Stimulated activated CD4-positive, alpha-beta T cell treated with anti-CD3 and anti-CD28 coated beads, Interleukin-15, amount 100 ng/mL, for 1 hour (primary cell): ENCODE results near the gene TNPO1.

Experiments used
- DNase-seq, 2 donors: peaks; one replicate each; pipeline ENCODE4 v3.0.0-alpha.2; 2020; ENCODE audit warnings: low read depth in 1 of 2, low spot score in 1 of 2

The TNPO1 gene

DNA sequence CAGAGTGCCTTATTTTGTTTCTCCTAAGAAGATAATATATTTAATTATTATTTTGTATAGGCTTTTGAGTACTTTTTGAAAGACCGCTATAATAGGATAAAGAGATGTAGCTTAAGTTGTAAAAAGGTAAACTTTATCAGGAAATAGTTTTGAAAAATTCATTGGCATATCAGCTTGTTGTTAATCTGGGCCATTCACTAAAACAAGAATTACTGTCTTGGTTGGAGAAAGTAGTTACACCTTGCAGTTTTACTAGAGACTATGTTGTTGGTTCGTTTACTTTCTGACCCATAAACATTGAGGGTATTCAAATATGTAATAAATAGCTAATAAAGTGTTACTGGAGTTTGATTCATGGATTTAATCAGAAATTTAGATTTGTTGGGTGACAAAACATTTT lies 33.7 kb downstream of the TNPO1 start:
- DNase-seq: no peak

DNA sequence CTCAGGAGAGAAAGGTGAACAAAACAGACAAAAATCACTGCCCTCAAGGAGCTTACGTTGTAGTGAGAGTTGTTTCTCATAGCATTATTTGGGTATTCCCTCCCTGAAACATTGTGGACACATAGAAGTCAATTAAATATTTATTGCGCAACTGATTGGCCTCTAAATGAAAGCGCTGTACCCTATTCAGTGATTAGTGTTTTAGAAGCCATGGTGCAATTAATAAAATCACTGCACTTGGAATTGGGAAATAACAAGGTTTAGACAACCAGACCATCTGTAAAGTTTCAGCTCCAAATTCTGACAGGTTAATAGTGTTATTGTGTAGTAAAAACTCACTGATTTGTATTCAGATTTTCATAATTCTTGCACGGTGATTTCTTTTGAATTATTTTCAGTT lies 35.9 kb downstream of the TNPO1 start:
- no peak for DNase-seq

DNA sequence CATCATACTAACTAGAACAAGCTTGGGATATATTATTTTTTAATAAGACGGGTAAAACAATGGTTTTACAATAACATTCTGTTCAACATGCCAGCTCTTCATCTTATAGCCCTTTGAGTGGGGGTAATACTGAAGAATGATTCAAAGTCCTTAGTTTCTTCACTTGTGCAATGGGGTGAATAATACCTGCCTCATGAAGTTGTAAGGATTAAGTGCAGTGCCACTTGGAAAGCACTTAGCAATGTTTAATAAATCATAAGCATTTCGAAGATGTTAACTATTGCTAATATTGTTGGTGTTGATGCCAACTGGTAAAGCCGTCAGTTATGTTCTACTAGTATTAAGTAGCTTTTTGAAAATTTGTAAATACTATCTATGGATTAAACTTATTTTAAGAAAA lies 38.0 kb downstream of the TNPO1 start:
- DNase-seq: no peak

- DNase-seq: no peak
These were observed 39.4 kb downstream of the TNPO1 start for GRCh38 chr5:72855821-72856220.

DNA sequence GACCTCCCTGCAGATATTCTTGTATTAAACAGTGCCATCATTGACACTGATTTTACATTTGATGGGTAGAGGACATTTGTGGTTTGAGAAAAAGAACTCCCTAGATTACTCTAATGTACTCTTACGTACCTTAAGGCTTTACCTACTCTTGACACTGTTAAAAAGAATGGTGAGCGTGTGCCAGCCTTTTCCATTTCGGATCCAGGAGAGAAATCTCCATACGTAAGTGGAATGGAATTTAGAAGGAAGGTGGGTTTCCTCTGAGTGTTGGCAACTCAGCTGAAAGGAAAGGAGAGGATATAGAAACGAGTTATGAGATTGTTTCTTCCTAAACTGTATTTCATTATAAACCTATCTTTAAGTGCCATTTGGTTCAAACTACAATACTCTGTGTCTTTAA lies 40.9 kb downstream of the TNPO1 start:
- DNase-seq: no peak

DNA sequence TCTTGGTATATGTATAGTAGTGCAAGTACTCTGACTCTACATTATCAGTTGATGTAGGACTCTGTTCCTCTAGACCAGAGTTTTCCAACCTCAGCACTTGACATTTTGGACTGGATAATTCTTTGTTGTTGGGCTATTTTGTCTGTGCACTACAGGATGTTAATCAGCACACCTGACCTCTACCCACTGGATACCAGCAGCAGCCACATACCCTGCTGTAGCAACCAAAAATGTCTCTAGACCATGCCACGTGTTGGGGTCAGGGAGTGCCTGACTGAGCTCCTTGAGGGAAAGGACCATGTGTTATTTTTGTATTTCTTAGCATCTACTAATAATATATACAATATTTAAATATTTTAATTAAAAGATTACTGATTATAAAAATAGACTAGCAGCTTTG lies 42.7 kb downstream of the TNPO1 start:
- no peak for DNase-seq

DNA sequence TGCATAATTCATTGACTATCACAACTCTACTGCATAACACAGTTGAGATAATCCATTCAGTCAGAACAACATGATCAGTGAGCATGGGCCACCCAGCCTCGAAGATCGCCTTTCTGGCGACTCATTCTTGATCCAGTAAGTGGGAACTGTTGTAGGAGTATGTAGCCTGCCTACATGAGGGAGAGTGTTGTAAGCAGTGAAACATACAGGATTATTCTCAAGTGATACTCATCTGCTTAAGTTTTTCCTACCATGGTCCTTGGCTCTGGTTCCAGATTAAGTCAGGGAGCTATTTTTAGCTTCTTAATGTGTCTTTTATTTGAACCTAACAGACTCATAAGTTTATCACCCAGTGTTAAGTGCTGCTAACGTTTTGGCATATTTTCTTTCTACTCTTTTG lies 44.0 kb downstream of the TNPO1 start:
- no peak for DNase-seq

DNA sequence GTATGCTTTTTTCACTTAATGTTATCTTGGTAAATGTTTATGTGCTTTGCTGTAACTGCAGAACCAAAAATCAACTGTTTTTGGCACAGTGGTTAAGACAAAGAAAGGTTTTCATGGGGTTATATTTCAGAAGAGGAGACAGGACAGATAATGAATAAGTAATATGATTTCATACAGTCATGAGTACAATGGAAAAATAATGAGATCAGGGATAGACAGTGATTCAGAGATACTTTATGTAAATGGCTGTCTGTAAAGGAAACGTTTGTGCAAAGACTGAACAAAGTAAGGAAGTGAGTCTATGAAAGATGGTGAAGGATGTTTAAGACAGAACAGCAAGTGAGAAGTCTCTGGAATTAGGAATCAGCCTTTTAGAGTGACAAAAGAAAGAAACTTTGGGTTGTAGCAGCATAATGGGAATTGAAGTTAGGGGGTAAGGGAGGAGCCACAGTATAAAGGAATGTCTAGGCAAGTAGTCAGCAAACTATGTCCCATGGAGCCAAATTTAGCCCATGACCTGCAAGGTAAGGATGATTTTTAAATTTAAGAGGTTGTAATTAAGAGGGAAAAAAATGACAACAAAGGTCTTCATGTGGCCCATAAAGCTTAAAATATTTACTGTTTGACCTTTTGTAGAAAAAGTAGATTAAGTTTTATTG lies 55.0 kb downstream of the TNPO1 start:
- no peak for DNase-seq

DNA sequence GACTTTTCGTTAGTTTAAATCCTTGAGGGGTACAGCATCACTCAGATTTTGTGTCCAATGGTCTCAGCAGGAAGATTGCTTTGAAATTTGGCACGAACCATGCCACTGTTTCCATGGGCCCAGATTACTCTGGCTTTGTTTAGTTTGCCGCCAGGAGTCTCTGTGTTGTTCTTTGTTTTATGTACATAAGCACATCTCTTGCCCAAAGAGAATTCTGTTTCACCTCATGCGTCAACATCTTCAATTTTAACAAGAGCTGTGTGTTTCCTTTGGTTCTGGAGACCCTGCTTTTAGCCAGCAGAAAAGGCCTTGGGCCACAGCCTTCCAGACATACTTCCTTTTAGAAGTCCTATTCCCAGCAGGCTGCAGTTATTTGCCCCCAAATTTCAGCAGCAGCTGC lies 62.4 kb downstream of the TNPO1 start:
- no peak for DNase-seq

GRCh38 chr5:72882989-72883388 lies 66.5 kb downstream of the TNPO1 start:
- no peak for DNase-seq

GRCh38 chr5:72883850-72884249 lies 67.4 kb downstream of the TNPO1 start:
- no peak for DNase-seq

GRCh38 chr5:72884892-72885291 lies 68.4 kb downstream of the TNPO1 start:
- DNase-seq: no peak

- no peak for DNase-seq
These were observed 69.4 kb downstream of the TNPO1 start for GRCh38 chr5:72885824-72886223.

GRCh38 chr5:72888595-72888994 lies 72.1 kb downstream of the TNPO1 start:
- no peak for DNase-seq

- no peak for DNase-seq
These were observed 72.9 kb downstream of the TNPO1 start for GRCh38 chr5:72889324-72889723.

- no peak for DNase-seq
These were observed 76.4 kb downstream of the TNPO1 start for GRCh38 chr5:72892846-72893245.

- DNase-seq: no peak
These were observed 79.3 kb downstream of the TNPO1 start for GRCh38 chr5:72895758-72896157.

- DNase-seq: no peak
These were observed 90.3 kb downstream of the TNPO1 start for GRCh38 chr5:72906806-72907205.

GRCh38 chr5:72908664-72909063 lies 92.2 kb downstream of the TNPO1 start:
- DNase-seq: no peak

DNA sequence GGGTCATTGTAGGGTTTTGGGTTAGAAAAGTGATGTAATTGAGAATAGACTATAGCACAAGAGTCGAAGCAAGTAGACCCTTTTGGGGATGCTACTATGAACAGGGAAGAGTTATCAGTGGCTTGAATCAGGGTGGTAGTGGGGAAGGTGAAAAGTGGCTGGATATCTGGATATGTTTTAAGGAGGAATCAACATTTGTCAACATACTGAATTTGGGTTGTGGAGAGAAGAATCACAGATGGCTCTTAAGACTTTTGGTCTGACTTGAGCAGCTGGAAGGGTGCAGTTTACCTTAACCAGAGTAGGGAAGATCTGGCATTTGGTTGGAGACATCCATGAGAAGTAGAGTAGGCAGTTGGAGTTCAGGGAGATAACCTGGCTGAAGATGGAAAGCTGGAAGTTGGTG lies 100.9 kb downstream of the TNPO1 start:
- DNase-seq: no peak

DNA sequence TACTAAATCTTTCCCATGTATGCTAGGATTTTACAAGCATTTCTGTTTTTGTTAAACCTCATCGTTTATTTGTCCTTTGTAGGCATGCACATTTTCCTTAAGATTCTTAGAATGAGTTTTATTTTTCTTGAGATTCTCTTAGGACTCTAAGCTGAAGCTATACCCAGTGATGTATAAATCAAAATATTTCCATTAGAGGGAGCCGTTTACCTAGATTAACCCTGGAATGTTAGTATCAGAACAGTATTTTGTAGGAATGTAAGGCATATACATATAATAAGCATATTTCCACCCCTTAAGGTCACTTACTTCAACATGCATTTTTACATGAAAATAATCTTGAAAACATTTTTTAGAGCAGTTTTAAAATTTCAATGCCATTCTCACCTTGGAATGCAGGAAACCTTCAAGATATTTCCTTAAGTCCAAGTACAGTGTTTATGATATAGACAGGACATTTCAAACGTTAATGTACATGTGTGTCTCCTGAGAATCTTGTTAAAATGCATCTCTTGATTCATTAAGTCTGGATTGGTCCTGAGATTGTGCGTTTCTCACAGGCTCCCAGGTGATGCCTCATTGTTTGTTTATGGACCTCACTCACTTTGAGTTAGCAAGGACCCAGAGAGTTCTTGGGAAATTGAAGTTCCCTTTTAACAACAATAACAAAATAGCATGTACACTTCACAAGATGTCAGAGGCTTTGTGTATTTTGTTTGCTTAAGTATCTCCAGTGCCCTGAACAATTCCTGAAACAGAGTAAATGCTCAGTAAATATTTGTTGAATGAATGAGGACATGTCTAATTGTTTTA lies 104.4 kb downstream of the TNPO1 start:
- DNase-seq: no peak

DNA sequence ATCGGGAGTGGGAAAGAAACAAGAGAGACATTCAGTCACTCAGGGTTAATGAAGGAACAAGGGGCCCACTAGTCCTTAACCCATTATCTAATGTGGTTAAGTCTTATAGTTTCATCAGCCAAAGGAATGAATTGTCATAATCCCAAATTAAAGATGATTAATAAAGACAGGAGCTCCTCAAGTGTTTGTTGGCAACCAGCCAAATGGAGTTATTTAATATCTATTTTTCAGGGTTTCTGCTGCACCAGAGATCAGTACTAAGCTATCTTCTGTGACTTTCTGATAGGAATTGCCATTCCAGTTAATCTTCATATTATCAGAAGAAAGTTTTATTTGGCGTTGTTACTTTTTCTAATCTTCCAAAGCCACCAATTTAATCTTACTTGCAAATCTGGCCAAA lies 105.4 kb downstream of the TNPO1 start:
- DNase-seq: no peak

DNA sequence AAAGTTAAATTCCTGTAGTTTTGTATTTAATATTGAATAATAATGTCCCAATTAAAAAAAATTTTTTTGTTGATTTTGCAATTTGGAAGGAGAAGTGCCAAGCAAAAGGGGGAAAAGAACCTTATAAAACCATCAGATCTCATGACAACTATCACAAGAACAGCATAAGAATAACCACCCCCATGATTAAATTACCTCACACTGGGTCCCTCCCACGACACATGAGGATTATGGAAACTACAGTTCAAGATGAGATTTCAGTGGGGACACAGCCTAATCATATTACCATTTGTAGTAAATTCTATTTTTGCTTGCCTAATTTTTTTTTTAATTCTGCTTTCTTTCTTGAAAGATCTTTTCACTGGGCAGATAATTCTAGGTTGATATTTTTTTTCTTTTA lies 106.0 kb downstream of the TNPO1 start:
- DNase-seq: no peak
